PC-3 (cell line): ENCODE data around the gene AGPAT4.

Source experiments
- CTCF ChIP-seq: fragments of 300-600 bp; sonication (generic); conservative IDR thresholded peaks from 2 replicates; pipeline ENCODE4 v1.5.1; 2017; ENCODE audit warnings: antibody characterized with exemption, low read depth, mild to moderate bottlenecking, low read length
- EZH2 ChIP-seq: fragments of 300-600 bp; sonication (generic); IDR thresholded peaks from one replicate; pipeline ENCODE4 v1.6.1; 2017; ENCODE audit warnings: antibody characterized with exemption, mild to moderate bottlenecking, low read length; ENCODE audit not compliant: unreplicated experiment
- EZH2phosphoT487 ChIP-seq: fragments of 300-600 bp; sonication (generic); IDR thresholded peaks from 2 replicates; pipeline ENCODE4 v1.6.1; 2018; ENCODE audit warnings: mild to moderate bottlenecking, antibody characterized with exemption, low read length, borderline replicate concordance

DNA sequence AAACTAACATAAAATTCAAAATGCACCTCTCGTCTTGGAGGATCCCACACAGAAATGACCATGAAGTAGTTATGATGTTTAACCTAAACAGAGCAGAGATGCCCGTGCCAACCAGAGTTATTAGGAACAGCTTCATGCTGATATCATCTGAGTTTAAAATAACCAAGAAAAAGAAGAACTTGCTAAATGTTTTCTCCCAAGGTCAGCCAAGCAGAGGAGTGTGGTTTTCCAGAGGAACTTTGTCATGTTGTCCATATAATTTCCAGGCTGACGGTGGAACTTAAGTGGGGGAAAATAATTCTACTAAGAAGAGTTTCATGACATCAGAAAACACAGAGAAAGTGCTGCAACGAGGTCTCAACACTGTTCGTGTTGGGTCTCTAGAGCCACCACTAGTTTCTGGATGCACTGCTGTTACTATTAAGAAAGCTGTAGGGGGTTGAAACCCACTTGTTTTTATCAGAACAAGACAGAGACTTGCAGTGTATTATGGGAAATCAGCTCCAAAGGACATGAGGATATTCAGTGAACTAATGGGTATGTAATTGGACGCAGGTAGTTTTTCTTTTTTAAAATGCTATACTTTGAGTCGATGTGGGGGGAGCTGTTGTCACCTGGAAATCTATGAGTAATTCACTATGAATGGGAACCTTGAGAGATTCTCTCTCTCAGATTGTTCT, 5.2 kb downstream of the AGPAT4 start:
- TF ChIP-seq CTCF: 0 out of 2 replicates have a peak, but pooled peaks have one; percentile 15
- TF ChIP-seq EZH2: no peak
- TF ChIP-seq EZH2phosphoT487: no peak
